Erythroblast (primary cell): Measurements from ENCODE around the gene KCNRG.

ENCODE experiments used
- GATA1 ChIP-seq: IDR thresholded peaks from 2 replicates; pipeline ENCODE4 v1.6.1; 2011; ENCODE audit warnings: low read depth, mild to moderate bottlenecking, control low read depth, low read length, moderate library complexity
- POLR2A ChIP-seq: IDR thresholded peaks from 2 replicates; pipeline ENCODE4 v1.6.1; 2011; ENCODE audit warnings: mild to moderate bottlenecking, low read length

DNA sequence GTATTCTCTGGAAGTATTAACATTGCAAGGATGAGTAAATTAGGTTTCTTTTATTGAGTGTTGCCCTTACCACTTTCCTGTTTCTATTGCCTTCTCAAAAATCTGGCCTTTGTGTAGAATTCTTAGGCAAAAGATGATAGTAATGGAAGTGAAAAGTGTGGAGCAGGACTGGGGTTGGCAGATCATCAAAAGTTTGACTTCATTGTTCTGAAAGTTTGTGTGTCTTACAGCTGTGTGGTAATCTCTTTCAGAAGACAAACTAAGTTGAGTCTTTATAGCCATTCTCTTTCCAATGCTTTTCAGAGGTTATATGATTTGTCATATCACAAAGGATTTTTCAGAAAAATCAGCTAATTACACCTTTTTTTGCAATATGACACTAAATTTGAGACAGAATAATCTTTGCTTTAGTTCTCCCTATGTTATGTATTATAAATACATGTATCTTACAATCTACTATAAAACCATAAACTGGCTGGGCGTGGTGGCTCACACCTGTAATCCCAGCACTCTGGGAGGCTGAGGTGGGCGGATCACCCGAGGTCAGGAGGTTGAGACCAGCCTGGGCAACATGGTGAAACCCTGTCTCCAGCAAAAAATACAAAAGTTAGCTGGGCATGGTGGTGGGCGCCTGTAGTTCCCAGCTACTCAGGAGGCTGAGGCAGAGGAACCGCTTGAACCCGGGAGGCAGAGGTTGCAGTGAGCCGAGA lies 8.7 kb upstream of the KCNRG start:
- TF ChIP-seq POLR2A (no peak), GATA1 (no peak)
